SK-N-SH treated with all-trans-retinoic acid at 6 μM for 48 hours (cell line): ENCODE measurements around the gene CNN1.

Experiments used
- ATAC-seq: fragments of 200-7000 bp; cut with Tn5 transposase; 3 replicates; pipeline ENCODE4 v1.9.1; 2020; ENCODE audit warnings: mild to moderate bottlenecking, moderate library complexity
- ARNTL ChIP-seq: fragments of 450-650 bp; formaldehyde crosslinking; IDR thresholded peaks from 2 replicates; pipeline ENCODE4 v1.5.0; 2020; ENCODE audit warnings: low read depth, mild to moderate bottlenecking, moderate library complexity, borderline replicate concordance
- BACH2 ChIP-seq: fragments of 250-450 bp; sonication (Bioruptor Pico); IDR thresholded peaks from 2 replicates; pipeline ENCODE4 v1.9.0; 2021; ENCODE audit warnings: mild to moderate bottlenecking, borderline replicate concordance
- CSDC2 ChIP-seq: fragments of 250-450 bp; sonication (Bioruptor Pico); IDR thresholded peaks from 2 replicates; pipeline ENCODE4 v1.5.0; 2020; ENCODE audit warnings: mild to moderate bottlenecking, moderate library complexity
- ESRRG ChIP-seq: fragments of 250-450 bp; sonication (Bioruptor Pico); IDR thresholded peaks from 2 replicates; pipeline ENCODE4 v1.6.1; 2021; ENCODE audit warnings: mild to moderate bottlenecking
- GLIS3 ChIP-seq: fragments of 250-450 bp; sonication (Bioruptor Pico); IDR thresholded peaks from 2 replicates; pipeline ENCODE4 v1.5.0; 2020; ENCODE audit warnings: mild to moderate bottlenecking, moderate library complexity
- ISL1 ChIP-seq: fragments of 250-450 bp; sonication (Bioruptor Pico); IDR thresholded peaks from 2 replicates; pipeline ENCODE4 v2.1.2; 2022; ENCODE audit warnings: mild to moderate bottlenecking, moderate library complexity
- OSR1 ChIP-seq: fragments of 250-450 bp; sonication (Bioruptor Pico); IDR thresholded peaks from 2 replicates; pipeline ENCODE4 v1.8.0; 2022; ENCODE audit warnings: moderate library complexity, mild to moderate bottlenecking, inconsistent platforms
- PPARA ChIP-seq: fragments of 250-450 bp; sonication (Bioruptor Pico); IDR thresholded peaks from 2 replicates; pipeline ENCODE4 v1.5.0; 2020; ENCODE audit warnings: mild to moderate bottlenecking, borderline replicate concordance
- RARB ChIP-seq: fragments of 250-450 bp; sonication (Bioruptor Pico); IDR thresholded peaks from 2 replicates; pipeline ENCODE4 v1.8.0; 2021; ENCODE audit warnings: mild to moderate bottlenecking, moderate library complexity
- SNAI2 ChIP-seq: fragments of 250-450 bp; sonication (Bioruptor Pico); IDR thresholded peaks from 2 replicates; pipeline ENCODE4 v1.5.0; 2020; ENCODE audit warnings: mild to moderate bottlenecking, moderate library complexity
- TCF4 ChIP-seq: fragments of 250-450 bp; sonication (Bioruptor Pico); IDR thresholded peaks from 2 replicates; pipeline ENCODE4 v1.8.0; 2021; ENCODE audit warnings: mild to moderate bottlenecking, moderate library complexity, borderline replicate concordance
- TOX ChIP-seq: fragments of 250-450 bp; sonication (Bioruptor Pico); IDR thresholded peaks from 2 replicates; pipeline ENCODE4 v1.8.0; 2021; ENCODE audit warnings: mild to moderate bottlenecking, moderate library complexity, borderline replicate concordance
- ZC3H10 ChIP-seq: fragments of 250-450 bp; sonication (Bioruptor Pico); IDR thresholded peaks from 2 replicates; pipeline ENCODE4 v1.5.1; 2021; ENCODE audit warnings: mild to moderate bottlenecking, moderate library complexity
- ZFP3 ChIP-seq: fragments of 250-450 bp; sonication (Bioruptor Pico); IDR thresholded peaks from 2 replicates; pipeline ENCODE4 v1.5.0; 2020; ENCODE audit warnings: mild to moderate bottlenecking, moderate library complexity
- ZFP30 ChIP-seq: fragments of 450-650 bp; formaldehyde crosslinking; IDR thresholded peaks from 2 replicates; pipeline ENCODE4 v1.5.0; 2022; ENCODE audit warnings: mild to moderate bottlenecking, moderate library complexity
- ZNF565 ChIP-seq: fragments of 450-650 bp; formaldehyde crosslinking; conservative IDR thresholded peaks from 2 replicates; pipeline ENCODE4 v1.5.0; 2020; ENCODE audit warnings: low read depth, mild to moderate bottlenecking, moderate library complexity
- ZNF70 ChIP-seq: fragments of 450-650 bp; formaldehyde crosslinking; IDR thresholded peaks from 2 replicates; pipeline ENCODE4 v1.5.0; 2020; ENCODE audit warnings: mild to moderate bottlenecking, moderate library complexity
- TF ChIP-seq, protein P1 (sequence below): fragments of 250-450 bp; sonication (Bioruptor Pico); IDR thresholded peaks from 2 replicates; pipeline ENCODE4 v1.5.0; 2020; ENCODE audit warnings: mild to moderate bottlenecking, moderate library complexity
- TF ChIP-seq, protein P2 (sequence below): fragments of 250-450 bp; sonication (Bioruptor Pico); IDR thresholded peaks from 2 replicates; pipeline ENCODE4 v1.5.1; 2020; ENCODE audit warnings: low read depth, mild to moderate bottlenecking, moderate library complexity
- TF ChIP-seq, protein P3 (sequence below): fragments of 250-450 bp; sonication (Bioruptor Pico); IDR thresholded peaks from 2 replicates; pipeline ENCODE4 v1.5.1; 2021; ENCODE audit warnings: mild to moderate bottlenecking, moderate library complexity
- TF ChIP-seq, protein P4 (sequence below): fragments of 250-450 bp; sonication (Bioruptor Pico); IDR thresholded peaks from 2 replicates; pipeline ENCODE4 v1.8.0; 2020; ENCODE audit warnings: mild to moderate bottlenecking, moderate library complexity, borderline replicate concordance

The CNN1 gene

DNA sequence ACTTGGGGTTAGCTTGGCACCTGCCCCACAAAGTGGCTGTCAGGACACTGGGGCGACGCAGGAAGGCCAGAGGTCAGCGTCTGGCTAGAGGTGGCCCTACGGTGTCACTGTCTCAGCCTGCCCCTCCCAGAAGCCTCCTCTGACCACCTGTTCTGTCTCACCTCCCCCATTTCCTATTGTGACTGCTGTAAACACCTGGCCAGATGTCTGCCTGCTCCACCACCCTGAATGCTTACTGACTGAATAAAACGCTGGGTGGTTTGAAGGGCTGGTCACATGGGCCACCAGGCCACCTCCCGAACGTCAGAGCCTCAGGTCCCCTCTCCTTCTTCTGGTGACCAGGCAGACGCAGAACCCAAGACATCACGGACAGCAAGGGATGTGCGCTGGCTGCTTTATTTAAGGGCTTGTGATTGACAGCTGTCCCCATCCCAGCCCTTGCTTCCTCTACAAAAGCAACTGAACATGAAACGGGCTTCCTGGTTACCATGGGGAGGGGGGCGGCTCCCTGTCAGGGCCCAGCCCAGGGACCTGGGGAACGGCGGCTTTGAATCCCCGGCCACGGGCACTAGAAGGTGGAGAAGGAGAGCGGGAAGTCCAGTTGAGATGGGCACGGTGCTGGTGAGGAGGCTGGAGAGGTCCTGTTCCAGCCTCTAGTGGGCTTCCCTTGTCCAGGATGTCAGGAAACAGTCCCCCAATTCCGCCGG is 14.2 kb downstream of the CNN1 start:
- no peak for ATAC-seq
- no peak for TF ChIP-seq ZFP30
- TF ChIP-seq PPARA (CRISPR knock-in tag), result no peak
- no peak for TF ChIP-seq TOX
- no peak for TF ChIP-seq OSR1 (CRISPR knock-in tag)
- no peak for TF ChIP-seq RARB (CRISPR knock-in tag)
- TF ChIP-seq, protein P1, sequence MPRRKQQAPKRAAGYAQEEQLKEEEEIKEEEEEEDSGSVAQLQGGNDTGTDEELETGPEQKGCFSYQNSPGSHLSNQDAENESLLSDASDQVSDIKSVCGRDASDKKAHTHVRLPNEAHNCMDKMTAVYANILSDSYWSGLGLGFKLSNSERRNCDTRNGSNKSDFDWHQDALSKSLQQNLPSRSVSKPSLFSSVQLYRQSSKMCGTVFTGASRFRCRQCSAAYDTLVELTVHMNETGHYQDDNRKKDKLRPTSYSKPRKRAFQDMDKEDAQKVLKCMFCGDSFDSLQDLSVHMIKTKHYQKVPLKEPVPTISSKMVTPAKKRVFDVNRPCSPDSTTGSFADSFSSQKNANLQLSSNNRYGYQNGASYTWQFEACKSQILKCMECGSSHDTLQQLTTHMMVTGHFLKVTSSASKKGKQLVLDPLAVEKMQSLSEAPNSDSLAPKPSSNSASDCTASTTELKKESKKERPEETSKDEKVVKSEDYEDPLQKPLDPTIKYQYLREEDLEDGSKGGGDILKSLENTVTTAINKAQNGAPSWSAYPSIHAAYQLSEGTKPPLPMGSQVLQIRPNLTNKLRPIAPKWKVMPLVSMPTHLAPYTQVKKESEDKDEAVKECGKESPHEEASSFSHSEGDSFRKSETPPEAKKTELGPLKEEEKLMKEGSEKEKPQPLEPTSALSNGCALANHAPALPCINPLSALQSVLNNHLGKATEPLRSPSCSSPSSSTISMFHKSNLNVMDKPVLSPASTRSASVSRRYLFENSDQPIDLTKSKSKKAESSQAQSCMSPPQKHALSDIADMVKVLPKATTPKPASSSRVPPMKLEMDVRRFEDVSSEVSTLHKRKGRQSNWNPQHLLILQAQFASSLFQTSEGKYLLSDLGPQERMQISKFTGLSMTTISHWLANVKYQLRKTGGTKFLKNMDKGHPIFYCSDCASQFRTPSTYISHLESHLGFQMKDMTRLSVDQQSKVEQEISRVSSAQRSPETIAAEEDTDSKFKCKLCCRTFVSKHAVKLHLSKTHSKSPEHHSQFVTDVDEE (CRISPR knock-in tag), result no peak
- TF ChIP-seq, protein P2, sequence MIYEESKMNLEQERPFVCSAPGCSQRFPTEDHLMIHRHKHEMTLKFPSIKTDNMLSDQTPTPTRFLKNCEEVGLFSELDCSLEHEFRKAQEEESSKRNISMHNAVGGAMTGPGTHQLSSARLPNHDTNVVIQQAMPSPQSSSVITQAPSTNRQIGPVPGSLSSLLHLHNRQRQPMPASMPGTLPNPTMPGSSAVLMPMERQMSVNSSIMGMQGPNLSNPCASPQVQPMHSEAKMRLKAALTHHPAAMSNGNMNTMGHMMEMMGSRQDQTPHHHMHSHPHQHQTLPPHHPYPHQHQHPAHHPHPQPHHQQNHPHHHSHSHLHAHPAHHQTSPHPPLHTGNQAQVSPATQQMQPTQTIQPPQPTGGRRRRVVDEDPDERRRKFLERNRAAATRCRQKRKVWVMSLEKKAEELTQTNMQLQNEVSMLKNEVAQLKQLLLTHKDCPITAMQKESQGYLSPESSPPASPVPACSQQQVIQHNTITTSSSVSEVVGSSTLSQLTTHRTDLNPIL, result no peak
- TF ChIP-seq BACH2, result no peak
- no peak for TF ChIP-seq ZFP3 (CRISPR knock-in tag)

DNA sequence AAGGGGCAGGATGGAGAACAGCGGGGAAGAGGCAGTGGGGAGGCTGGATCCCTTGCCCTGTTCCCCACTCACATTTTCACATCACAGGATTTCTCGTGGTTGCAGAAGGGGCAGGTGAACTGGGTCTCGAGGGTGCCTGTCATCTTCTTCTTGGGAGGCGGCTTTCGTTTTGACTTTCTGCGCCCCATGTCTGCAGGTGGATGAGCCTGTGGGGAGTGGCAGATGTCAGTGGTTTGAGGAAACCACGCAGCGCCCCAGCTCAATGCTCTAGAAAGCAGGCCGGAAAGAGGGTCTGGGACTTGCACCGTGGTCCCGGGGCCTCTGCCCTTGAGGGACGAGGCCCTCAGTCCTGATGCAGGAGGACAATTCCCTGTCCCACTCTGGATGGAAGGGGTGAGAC is 15.5 kb downstream of the CNN1 start:
- no peak for TF ChIP-seq ZNF565 (CRISPR knock-in tag)
- TF ChIP-seq TCF4 (CRISPR knock-in tag), result no peak
- TF ChIP-seq, protein P2, result no peak
- TF ChIP-seq RARB (CRISPR knock-in tag), result no peak
- no peak for TF ChIP-seq ZFP3 (CRISPR knock-in tag)
- TF ChIP-seq SNAI2 (CRISPR knock-in tag), result no peak
- TF ChIP-seq ZC3H10, result no peak
- TF ChIP-seq, protein P3, sequence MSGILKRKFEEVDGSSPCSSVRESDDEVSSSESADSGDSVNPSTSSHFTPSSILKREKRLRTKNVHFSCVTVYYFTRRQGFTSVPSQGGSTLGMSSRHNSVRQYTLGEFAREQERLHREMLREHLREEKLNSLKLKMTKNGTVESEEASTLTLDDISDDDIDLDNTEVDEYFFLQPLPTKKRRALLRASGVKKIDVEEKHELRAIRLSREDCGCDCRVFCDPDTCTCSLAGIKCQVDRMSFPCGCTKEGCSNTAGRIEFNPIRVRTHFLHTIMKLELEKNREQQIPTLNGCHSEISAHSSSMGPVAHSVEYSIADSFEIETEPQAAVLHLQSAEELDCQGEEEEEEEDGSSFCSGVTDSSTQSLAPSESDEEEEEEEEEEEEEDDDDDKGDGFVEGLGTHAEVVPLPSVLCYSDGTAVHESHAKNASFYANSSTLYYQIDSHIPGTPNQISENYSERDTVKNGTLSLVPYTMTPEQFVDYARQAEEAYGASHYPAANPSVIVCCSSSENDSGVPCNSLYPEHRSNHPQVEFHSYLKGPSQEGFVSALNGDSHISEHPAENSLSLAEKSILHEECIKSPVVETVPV, result no peak
- TF ChIP-seq ARNTL (CRISPR knock-in tag), result no peak
- TF ChIP-seq BACH2, result no peak
- no peak for TF ChIP-seq GLIS3 (CRISPR knock-in tag)
- no peak for ATAC-seq

DNA sequence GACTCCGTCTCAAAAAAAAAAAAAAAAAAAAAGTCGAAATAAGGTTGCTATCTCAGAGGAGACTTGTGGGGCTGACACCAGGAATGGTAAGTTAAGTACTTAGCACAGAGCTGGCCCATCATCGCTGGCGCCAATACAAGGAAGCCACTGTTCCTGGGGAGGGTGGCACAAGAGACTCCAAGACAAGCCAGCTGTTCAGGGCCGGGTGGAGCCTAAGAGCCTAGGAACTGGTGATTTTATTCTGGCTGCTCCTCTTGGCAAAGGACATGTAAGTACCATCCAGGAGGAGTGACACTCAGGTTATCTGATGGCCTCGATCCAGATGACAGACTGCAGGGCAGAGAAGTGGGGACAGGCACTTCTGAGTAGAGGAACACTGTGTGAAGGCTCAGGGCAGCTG is 16.6 kb downstream of the CNN1 start:
- TF ChIP-seq ZNF565 (CRISPR knock-in tag) (no peak), ZNF70 (CRISPR knock-in tag) (no peak), ZFP3 (CRISPR knock-in tag) (no peak), OSR1 (CRISPR knock-in tag) (no peak), SNAI2 (CRISPR knock-in tag) (no peak), TCF4 (CRISPR knock-in tag) (no peak), ZFP30 (no peak), CSDC2 (CRISPR knock-in tag) (no peak), ZC3H10 (no peak), RARB (CRISPR knock-in tag) (no peak), ISL1 (CRISPR knock-in tag) (no peak), ESRRG (no peak), ARNTL (CRISPR knock-in tag) (no peak), BACH2 (no peak), TOX (no peak)
- TF ChIP-seq, protein P2, result no peak
- TF ChIP-seq, protein P4, sequence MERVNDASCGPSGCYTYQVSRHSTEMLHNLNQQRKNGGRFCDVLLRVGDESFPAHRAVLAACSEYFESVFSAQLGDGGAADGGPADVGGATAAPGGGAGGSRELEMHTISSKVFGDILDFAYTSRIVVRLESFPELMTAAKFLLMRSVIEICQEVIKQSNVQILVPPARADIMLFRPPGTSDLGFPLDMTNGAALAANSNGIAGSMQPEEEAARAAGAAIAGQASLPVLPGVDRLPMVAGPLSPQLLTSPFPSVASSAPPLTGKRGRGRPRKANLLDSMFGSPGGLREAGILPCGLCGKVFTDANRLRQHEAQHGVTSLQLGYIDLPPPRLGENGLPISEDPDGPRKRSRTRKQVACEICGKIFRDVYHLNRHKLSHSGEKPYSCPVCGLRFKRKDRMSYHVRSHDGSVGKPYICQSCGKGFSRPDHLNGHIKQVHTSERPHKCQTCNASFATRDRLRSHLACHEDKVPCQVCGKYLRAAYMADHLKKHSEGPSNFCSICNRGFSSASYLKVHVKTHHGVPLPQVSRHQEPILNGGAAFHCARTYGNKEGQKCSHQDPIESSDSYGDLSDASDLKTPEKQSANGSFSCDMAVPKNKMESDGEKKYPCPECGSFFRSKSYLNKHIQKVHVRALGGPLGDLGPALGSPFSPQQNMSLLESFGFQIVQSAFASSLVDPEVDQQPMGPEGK (CRISPR knock-in tag), result no peak
- TF ChIP-seq, protein P3, result no peak
- TF ChIP-seq, protein P1 (CRISPR knock-in tag), result no peak

More for the DNA sequence above, 16.6 kb downstream of the CNN1 start:
- no peak for ATAC-seq
